Brain microvascular endothelial cell (primary cell): ENCODE results near the gene GRM4.

Source experiments
- DNase-seq: peaks from one replicate; pipeline ENCODE4 v3.0.0-alpha.2; 2020
- H3K27ac ChIP-seq: fragments of 250-450 bp; sonication (Bioruptor Pico); 2 replicates; pipeline ENCODE4 v1.5.1; 2020; ENCODE audit warnings: mild to moderate bottlenecking, moderate library complexity
- H3K27me3 ChIP-seq: fragments of 250-450 bp; sonication (Bioruptor Pico); replicated peaks from 2 replicates; pipeline ENCODE4 v1.5.1; 2020; ENCODE audit warnings: mild to moderate bottlenecking
- H3K36me3 ChIP-seq: fragments of 250-450 bp; sonication (Bioruptor Pico); replicated peaks from 2 replicates; pipeline ENCODE4 v1.5.1; 2020; ENCODE audit warnings: mild to moderate bottlenecking
- H3K4me3 ChIP-seq: 2 replicates; pipeline ENCODE4 v1.5.1; 2011; ENCODE audit warnings: low read depth, mild to moderate bottlenecking, control low read depth, low read length, moderate library complexity
- CTCF ChIP-seq: IDR thresholded peaks from 2 replicates; pipeline ENCODE4 v1.5.1; 2011; ENCODE audit warnings: low read depth, mild to moderate bottlenecking, moderate library complexity, low read length, control low read depth, inconsistent platforms; ENCODE audit errors: missing control alignments
- in situ Hi-C: cut with HindIII; loops from 2 replicates; pipeline ENCODE4 v1.10.0; 2017; ENCODE audit warnings: low sequenced_read_pairs, low pct_ligation_motif_present

GRM4 gene

DNA sequence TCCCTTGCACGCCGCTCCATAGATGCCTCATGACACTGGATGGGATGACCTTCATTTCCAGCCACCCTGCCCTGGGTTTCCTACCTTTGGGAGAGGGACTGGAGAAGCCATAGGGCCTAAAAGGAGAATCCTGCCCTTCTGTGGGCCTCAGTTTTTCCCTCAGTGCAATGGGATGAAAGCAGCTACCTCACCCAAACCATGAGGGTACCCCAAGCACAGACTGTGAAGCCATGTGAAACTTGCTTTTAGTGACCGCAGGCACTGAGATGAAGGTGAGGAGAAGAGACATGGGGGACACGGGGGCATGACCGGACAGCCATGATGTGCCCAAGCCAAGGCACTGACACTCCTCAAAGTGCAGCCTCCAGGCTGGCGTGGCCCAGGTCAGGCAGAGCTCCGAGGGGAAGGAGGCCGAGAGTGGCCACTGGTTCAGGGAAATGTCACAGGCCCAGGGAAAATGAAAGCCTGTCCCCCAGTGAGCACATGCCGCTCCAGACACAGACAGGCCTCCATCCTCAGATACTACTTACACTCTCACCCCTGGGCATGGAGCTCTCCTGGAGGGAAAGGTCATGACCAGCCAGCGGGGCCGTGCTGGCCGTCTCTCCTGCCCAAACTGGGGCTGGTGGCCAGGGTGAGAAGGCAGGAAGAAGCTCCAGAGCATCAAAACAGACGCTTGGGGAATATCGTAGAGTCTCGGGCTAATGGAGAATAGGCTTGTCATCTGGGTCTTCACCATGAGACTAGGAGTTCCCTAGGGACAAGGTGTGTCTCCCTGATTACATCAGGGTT is 116.2 kb downstream of the GRM4 start:
- Histone ChIP-seq H3K27me3 (no peaks in the 10 kb centered on the region), H3K27ac (no peak overlapping the region), H3K36me3 (no peaks in the 10 kb centered on the region), H3K4me3 (no peak overlapping the region)
- DNase-seq = no peak
- in situ Hi-C loops = no loop called here
- TF ChIP-seq CTCF = no peak

GRCh38 chr6:34028691-34029360 is 117.1 kb downstream of the GRM4 start:
- in situ Hi-C loops = no loop called here
- Histone ChIP-seq H3K27me3 (no peaks in the 10 kb centered on the region), H3K27ac (no peak overlapping the region), H3K36me3 (no peaks in the 10 kb centered on the region), H3K4me3 (no peak overlapping the region)
- TF ChIP-seq CTCF = no peak
- DNase-seq = no peak

DNA sequence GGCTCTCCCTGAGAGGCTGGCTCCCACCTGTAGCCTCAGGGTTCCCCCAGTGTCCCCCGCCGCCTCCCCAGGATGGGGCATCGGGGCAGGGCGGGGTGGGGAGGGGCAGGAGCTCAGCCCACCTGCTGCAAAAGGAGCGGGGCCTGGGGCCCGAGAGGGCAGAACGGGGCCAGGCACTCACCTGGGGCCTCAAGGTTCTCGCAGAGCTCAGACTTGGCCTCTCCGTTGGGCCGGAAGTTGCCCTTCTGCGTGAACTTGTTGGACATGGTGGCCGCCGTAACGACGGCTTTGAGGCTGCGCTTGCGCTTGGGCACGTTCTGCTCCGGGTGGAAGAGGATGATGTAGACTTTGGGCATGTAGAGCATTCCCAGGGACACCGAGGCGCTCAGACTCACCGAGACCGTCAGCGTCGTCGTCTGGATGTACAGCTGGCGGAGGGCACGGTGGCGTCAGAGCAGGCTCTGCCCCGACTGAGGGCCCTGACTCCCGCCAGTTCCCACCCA is 117.9 kb downstream of the GRM4 start:
- in situ Hi-C loops = no loop called here
- H3K27ac ChIP-seq = no peak overlapping the region
- DNase-seq = no peak
- no peak overlapping the region for H3K4me3 ChIP-seq
- H3K36me3 ChIP-seq = no peaks in the 10 kb centered on the region
- TF ChIP-seq CTCF = no peak
- H3K27me3 ChIP-seq = no peaks in the 10 kb centered on the region

DNA sequence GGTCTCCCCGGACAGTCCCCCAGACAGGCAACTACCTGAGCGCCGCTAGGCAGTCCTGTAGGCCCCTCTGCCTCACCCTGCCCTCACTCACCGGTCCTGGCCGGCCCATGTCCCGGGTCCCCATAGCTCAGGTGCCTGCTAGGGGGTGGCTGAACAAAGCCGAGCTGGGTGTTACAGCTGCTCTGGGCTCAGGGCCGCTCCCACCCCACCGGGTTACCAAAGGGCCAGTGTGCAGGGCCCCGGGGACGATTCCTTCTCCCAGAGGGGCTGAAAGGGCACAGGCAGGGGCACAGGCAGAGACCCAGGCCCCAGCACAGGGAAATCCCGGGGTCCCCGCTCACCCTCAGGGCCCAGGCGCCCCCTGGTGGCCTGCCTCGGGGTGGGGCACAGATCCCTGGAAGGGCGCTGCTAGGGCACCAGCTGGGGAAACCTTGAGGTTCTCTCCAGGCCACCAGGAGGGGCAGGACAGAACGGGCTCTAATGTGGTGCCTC is 118.4 kb downstream of the GRM4 start:
- no peak for DNase-seq
- Histone ChIP-seq H3K27me3 (no peaks in the 10 kb centered on the region), H3K36me3 (no peaks in the 10 kb centered on the region), H3K27ac (no peak overlapping the region), H3K4me3 (no peak overlapping the region)
- in situ Hi-C loops = no loop called here
- peak; percentile 88 for TF ChIP-seq CTCF

DNA sequence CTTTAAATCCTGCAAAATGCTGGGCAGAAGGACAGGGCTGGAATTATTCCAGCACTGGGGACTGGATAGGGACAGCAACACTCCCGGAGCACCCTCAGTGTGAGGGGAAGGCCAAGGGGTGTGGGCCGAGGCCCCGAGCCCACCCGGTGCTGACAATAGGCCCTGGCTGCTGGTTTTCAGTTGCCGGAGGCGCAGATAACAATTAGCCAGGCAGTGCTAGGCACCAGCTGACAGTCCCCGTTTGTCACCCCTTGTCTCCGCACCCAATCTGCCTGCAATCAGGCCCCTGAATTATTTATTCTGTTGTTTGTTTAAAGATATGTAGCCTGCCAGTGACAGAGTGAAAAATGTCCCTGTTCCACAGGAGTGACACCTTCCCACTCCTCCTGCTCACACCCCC is 120.0 kb downstream of the GRM4 start:
- H3K27ac ChIP-seq = no peak overlapping the region
- H3K36me3 ChIP-seq = no peaks in the 10 kb centered on the region
- no peak overlapping the region for H3K4me3 ChIP-seq
- H3K27me3 ChIP-seq = no peaks in the 10 kb centered on the region
- DNase-seq = no peak
- in situ Hi-C loops = no loop called here
- no peak for TF ChIP-seq CTCF
